ENCODE data around the gene REPS1.

Gene REPS1

DNA sequence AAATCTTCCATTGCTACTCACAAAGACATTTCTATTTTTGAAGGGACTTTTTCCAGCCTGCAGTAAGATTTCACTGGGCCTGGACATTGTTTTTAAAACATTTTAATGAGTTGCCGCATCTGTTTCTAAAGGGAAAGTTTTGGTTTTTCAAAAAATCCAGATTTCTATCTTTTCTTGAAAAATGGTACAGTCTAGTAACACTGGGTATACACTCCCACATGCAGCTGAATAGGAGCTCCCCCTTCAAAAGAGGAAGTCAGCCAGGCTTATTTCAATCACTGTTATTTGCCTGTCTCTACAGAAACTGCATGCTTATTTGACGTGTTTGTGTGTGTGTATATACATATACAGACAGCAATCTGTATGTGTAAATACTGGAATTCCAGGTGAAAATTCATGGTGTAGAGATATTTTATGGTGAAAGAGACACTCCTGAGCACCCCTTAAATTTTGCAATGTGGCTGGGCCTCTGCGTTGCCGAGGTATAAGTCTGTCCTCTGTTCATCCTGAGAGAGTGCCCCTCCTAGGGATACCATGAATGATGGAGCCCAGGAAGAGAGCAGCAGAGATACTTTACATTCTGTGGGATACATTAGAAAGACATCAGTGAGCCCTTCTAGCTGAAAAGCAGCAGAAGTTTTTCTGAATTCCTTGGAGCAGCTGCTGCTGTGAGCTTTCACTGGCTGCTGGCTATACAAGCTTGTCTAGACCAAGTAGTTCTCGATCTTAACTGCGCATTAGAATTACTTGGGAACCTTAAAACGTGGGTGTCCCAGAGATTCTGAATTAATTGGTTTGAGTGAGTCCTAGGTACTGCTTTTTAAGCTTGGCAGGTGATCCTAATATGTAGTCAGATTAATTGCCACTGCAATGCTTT is 28.5 kb upstream of the REPS1 start:
- ChIA-PET CTCF (interaction anchor here (0.6 kb wide), 1 partner anchor 55 kb away, joined by 3 read pairs; no protein-coding TSS in a partner anchor), POLR2A (no interaction called here)
- peaks cover 0 to 12% (median 0%) of the 10 kb centered on the region in 4 experiments for H3K4me1 ChIP-seq (ENCODE audit: control extremely low read depth in 1 of 4, control insufficient read depth in 4 of 4, insufficient read depth in 4 of 4, low read length in 3 of 4)
- H3K36me3 ChIP-seq (ENCODE audit: control insufficient read depth in 4 of 4, insufficient read depth in 4 of 4, low read length in 3 of 4): no peaks in the 10 kb centered on the region
- WGBS (ENCODE audit: insufficient coverage): 77% methylated on average over 4 of the region's 7 CpGs
- DNase-seq: peak in 2 of 3 donors; percentile 54 to 68
- no peaks in the 10 kb centered on the region for H3K27me3 ChIP-seq (replicated peaks in 2 of 5; ENCODE audit: control insufficient read depth in 4 of 5, insufficient read depth in 5 of 5, low read length in 4 of 5)
- no peak overlapping the region for H3K4me3 ChIP-seq (ENCODE audit: control insufficient read depth in 1 of 7, extremely low read depth in 1 of 7, insufficient read depth in 4 of 7, low read depth in 2 of 7, low read length in 6 of 7)
- no peaks in the 10 kb centered on the region for H3K9me3 ChIP-seq (ENCODE audit: control extremely low read depth in 1 of 5, control insufficient read depth in 4 of 5, insufficient read depth in 2 of 5, low read depth in 1 of 5, low read length in 4 of 5)
- H3K27ac ChIP-seq (ENCODE audit: insufficient read depth in 1 of 2, low read depth in 1 of 2, low read length in 2 of 2, poor library complexity in 1 of 2, severe bottlenecking in 2 of 2): no peak overlapping the region

DNA sequence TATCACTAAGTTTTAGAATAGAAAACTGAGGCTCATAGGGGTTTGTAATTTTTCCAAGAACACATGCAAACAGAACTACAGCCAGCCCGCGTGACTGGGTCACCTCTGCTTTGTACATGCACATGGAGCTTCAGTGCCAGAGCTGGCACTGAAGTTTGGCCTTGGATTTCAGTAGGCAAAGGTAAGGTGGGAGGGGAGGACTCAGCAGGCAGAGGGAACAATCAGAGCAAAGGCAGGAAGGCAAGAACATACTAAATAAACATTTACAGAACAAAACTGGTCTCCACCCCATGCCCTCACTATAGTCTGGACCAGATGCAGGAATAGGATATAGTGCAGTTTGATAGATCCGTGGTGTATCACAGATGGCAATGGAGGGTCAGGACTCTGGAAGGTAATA is 26.9 kb upstream of the REPS1 start:
- DNase-seq: no peak
- 100% methylated on average over 3 of the region's 3 CpGs for WGBS (ENCODE audit: insufficient coverage)
- no peaks in the 10 kb centered on the region for H3K9me3 ChIP-seq (ENCODE audit: control extremely low read depth in 1 of 5, control insufficient read depth in 4 of 5, insufficient read depth in 2 of 5, low read depth in 1 of 5, low read length in 4 of 5)
- no peaks in the 10 kb centered on the region for H3K27me3 ChIP-seq (replicated peaks in 2 of 5; ENCODE audit: control insufficient read depth in 4 of 5, insufficient read depth in 5 of 5, low read length in 4 of 5)
- H3K36me3 ChIP-seq (ENCODE audit: control insufficient read depth in 4 of 4, insufficient read depth in 4 of 4, low read length in 3 of 4): no peaks in the 10 kb centered on the region
- H3K4me3 ChIP-seq (ENCODE audit: control insufficient read depth in 1 of 7, extremely low read depth in 1 of 7, insufficient read depth in 4 of 7, low read depth in 2 of 7, low read length in 6 of 7): no peak overlapping the region
- no peak overlapping the region for H3K27ac ChIP-seq (ENCODE audit: insufficient read depth in 1 of 2, low read depth in 1 of 2, low read length in 2 of 2, poor library complexity in 1 of 2, severe bottlenecking in 2 of 2)
- POLR2A ChIA-PET: interaction anchor here (0.9 kb wide), 1 partner anchor 13 kb away, joined by 5 read pairs; no protein-coding TSS in a partner anchor
- H3K4me1 ChIP-seq (ENCODE audit: control extremely low read depth in 1 of 4, control insufficient read depth in 4 of 4, insufficient read depth in 4 of 4, low read length in 3 of 4): peaks cover 0 to 12% (median 0%) of the 10 kb centered on the region in 4 experiments
- CTCF ChIA-PET: no interaction called here

DNA sequence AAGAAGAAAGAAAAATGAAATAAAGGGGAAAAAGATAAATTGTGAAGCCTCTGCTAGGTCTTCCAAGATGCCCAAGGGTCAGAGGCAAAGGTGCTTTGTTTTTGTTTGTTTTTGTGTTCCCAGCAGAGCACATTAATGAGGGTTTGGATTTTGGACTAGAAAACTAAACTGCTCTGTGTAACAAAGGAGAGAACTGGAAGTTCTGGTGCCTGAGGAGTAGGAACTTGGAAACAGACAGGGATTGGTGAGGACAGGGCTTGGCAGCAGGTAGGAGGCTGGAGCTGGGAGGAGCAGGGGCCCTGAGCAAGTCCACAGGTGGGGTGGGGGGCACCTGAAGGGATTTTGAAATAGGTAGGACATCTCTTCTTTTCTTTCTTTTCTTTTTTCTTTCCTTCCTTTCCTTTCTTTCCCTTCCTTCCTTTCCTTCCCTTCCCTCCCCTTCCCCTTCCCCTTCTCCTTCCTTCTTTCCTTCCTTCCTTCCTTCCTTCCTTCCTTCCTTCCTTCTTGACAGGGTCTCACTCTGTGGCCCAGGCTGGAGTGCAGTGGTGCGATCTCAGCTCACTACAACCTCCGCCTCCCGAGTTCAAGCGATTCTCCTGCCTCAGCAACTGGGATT is 25.2 kb upstream of the REPS1 start:
- 100% methylated on average over 1 of the region's 4 CpGs for WGBS (ENCODE audit: insufficient coverage)
- CTCF ChIA-PET: interaction anchor here (0.6 kb wide), 1 partner anchor 32 kb away, joined by 3 read pairs; no protein-coding TSS in a partner anchor
- Histone ChIP-seq H3K4me1 (ENCODE audit: control extremely low read depth in 1 of 4, control insufficient read depth in 4 of 4, insufficient read depth in 4 of 4, low read length in 3 of 4) (peaks cover 0 to 8% (median 0%) of the 10 kb centered on the region in 4 experiments), H3K27me3 (replicated peaks in 2 of 5; ENCODE audit: control insufficient read depth in 4 of 5, insufficient read depth in 5 of 5, low read length in 4 of 5) (no peaks in the 10 kb centered on the region), H3K9me3 (ENCODE audit: control extremely low read depth in 1 of 5, control insufficient read depth in 4 of 5, insufficient read depth in 2 of 5, low read depth in 1 of 5, low read length in 4 of 5) (no peaks in the 10 kb centered on the region), H3K4me3 (ENCODE audit: control insufficient read depth in 1 of 7, extremely low read depth in 1 of 7, insufficient read depth in 4 of 7, low read depth in 2 of 7, low read length in 6 of 7) (no peak overlapping the region), H3K27ac (ENCODE audit: insufficient read depth in 1 of 2, low read depth in 1 of 2, low read length in 2 of 2, poor library complexity in 1 of 2, severe bottlenecking in 2 of 2) (no peak overlapping the region), H3K36me3 (ENCODE audit: control insufficient read depth in 4 of 4, insufficient read depth in 4 of 4, low read length in 3 of 4) (no peaks in the 10 kb centered on the region)
- DNase-seq: no peak
- POLR2A ChIA-PET: no interaction called here

DNA sequence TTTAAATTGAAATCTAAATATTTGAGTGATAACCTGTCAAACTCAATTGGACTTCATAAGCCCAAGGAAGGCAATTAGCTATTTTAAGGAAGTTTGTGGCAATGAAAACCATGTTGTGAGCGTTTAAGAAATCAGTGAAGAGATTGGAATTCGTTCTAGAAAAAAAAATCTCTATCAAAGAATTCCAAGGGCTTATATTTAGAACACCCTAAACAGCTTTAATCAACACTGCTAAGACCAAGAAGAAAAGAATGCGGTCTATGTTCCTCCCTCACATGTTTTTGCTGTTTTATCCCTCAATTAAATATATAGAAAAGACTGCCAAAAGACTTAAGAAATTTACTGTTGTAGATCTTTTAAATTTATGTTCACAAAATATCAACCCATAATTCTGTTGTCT is 23.9 kb upstream of the REPS1 start:
- no peak overlapping the region for H3K27ac ChIP-seq (ENCODE audit: insufficient read depth in 1 of 2, low read depth in 1 of 2, low read length in 2 of 2, poor library complexity in 1 of 2, severe bottlenecking in 2 of 2)
- no peak overlapping the region for H3K4me3 ChIP-seq (ENCODE audit: control insufficient read depth in 1 of 7, extremely low read depth in 1 of 7, insufficient read depth in 4 of 7, low read depth in 2 of 7, low read length in 6 of 7)
- peaks cover 0 to 3% (median 0%) of the 10 kb centered on the region in 5 experiments for H3K9me3 ChIP-seq (ENCODE audit: control extremely low read depth in 1 of 5, control insufficient read depth in 4 of 5, insufficient read depth in 2 of 5, low read depth in 1 of 5, low read length in 4 of 5)
- ChIA-PET CTCF (interaction anchor here (1.2 to 1.6 kb wide), 2 partner anchors 24 to 41 kb away, joined by 3 to 7 read pairs; partner anchors contain the start of gene REPS1), POLR2A (no interaction called here)
- H3K4me1 ChIP-seq (ENCODE audit: control extremely low read depth in 1 of 4, control insufficient read depth in 4 of 4, insufficient read depth in 4 of 4, low read length in 3 of 4): peaks cover 0 to 6% (median 0%) of the 10 kb centered on the region in 4 experiments
- no peaks in the 10 kb centered on the region for H3K36me3 ChIP-seq (ENCODE audit: control insufficient read depth in 4 of 4, insufficient read depth in 4 of 4, low read length in 3 of 4)
- no peaks in the 10 kb centered on the region for H3K27me3 ChIP-seq (replicated peaks in 2 of 5; ENCODE audit: control insufficient read depth in 4 of 5, insufficient read depth in 5 of 5, low read length in 4 of 5)
- DNase-seq: no peak
- 100% methylated on average over 1 of the region's 3 CpGs for WGBS (ENCODE audit: insufficient coverage)

DNA sequence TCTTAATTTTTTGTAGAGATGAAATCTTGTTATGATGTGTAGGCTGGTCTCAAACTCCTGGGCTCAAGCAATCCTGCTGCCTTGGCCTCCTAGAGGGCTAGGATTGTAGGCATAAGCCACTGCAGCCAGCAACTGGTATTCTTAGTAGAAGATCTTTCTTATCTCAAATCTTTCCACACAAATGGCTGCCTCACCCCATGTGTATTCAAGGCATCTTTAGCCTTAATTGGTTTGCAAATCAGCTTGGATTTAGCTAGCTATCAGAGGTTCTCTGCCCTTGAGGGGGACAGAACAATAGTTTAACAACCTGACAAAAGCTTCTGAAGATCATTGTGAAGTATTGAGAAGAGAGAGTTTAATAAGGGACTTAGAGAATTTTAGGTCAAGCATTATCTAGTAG is 22.6 kb upstream of the REPS1 start:
- Histone ChIP-seq H3K9me3 (ENCODE audit: control extremely low read depth in 1 of 5, control insufficient read depth in 4 of 5, insufficient read depth in 2 of 5, low read depth in 1 of 5, low read length in 4 of 5) (peaks cover 0 to 3% (median 0%) of the 10 kb centered on the region in 5 experiments), H3K36me3 (ENCODE audit: control insufficient read depth in 4 of 4, insufficient read depth in 4 of 4, low read length in 3 of 4) (no peaks in the 10 kb centered on the region), H3K4me3 (ENCODE audit: control insufficient read depth in 1 of 7, extremely low read depth in 1 of 7, insufficient read depth in 4 of 7, low read depth in 2 of 7, low read length in 6 of 7) (no peak overlapping the region), H3K27ac (ENCODE audit: insufficient read depth in 1 of 2, low read depth in 1 of 2, low read length in 2 of 2, poor library complexity in 1 of 2, severe bottlenecking in 2 of 2) (no peak overlapping the region), H3K4me1 (ENCODE audit: control extremely low read depth in 1 of 4, control insufficient read depth in 4 of 4, insufficient read depth in 4 of 4, low read length in 3 of 4) (no peaks in the 10 kb centered on the region), H3K27me3 (replicated peaks in 2 of 5; ENCODE audit: control insufficient read depth in 4 of 5, insufficient read depth in 5 of 5, low read length in 4 of 5) (no peaks in the 10 kb centered on the region)
- no peak for DNase-seq
- CTCF ChIA-PET: no interaction called here
- POLR2A ChIA-PET: no interaction called here

DNA sequence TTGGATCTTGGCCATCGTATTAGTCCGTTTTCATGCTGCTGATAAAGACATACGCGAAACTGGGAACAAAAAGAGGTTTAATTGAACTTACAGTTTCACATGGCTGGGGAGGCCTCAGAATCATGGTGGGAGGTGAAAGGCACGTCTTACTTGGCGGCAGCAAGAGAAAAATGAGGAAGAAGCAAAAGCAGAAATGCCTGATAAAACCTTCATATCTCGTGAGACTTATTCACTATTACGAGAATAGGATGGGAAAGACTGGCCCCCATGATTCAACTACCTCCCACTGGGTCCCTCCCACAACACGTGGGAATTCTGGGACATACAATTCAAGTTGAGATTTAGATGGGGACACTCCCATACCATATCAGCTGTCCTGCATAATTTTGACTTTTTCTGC is 20.1 kb upstream of the REPS1 start:
- Histone ChIP-seq H3K27ac (ENCODE audit: insufficient read depth in 1 of 2, low read depth in 1 of 2, low read length in 2 of 2, poor library complexity in 1 of 2, severe bottlenecking in 2 of 2) (no peak overlapping the region), H3K27me3 (replicated peaks in 2 of 5; ENCODE audit: control insufficient read depth in 4 of 5, insufficient read depth in 5 of 5, low read length in 4 of 5) (no peaks in the 10 kb centered on the region), H3K36me3 (ENCODE audit: control insufficient read depth in 4 of 4, insufficient read depth in 4 of 4, low read length in 3 of 4) (no peaks in the 10 kb centered on the region), H3K9me3 (ENCODE audit: control extremely low read depth in 1 of 5, control insufficient read depth in 4 of 5, insufficient read depth in 2 of 5, low read depth in 1 of 5, low read length in 4 of 5) (peaks cover 0 to 3% (median 0%) of the 10 kb centered on the region in 5 experiments), H3K4me3 (ENCODE audit: control insufficient read depth in 1 of 7, extremely low read depth in 1 of 7, insufficient read depth in 4 of 7, low read depth in 2 of 7, low read length in 6 of 7) (no peak overlapping the region), H3K4me1 (ENCODE audit: control extremely low read depth in 1 of 4, control insufficient read depth in 4 of 4, insufficient read depth in 4 of 4, low read length in 3 of 4) (peaks cover 0 to 4% (median 0%) of the 10 kb centered on the region in 4 experiments)
- DNase-seq: no peak
- CTCF ChIA-PET: interaction anchor here (1.0 kb wide), 1 partner anchor 193 kb away, joined by 3 read pairs; no protein-coding TSS in a partner anchor
- 90% methylated on average over 8 of the region's 9 CpGs for WGBS (ENCODE audit: insufficient coverage)
- POLR2A ChIA-PET: no interaction called here

DNA sequence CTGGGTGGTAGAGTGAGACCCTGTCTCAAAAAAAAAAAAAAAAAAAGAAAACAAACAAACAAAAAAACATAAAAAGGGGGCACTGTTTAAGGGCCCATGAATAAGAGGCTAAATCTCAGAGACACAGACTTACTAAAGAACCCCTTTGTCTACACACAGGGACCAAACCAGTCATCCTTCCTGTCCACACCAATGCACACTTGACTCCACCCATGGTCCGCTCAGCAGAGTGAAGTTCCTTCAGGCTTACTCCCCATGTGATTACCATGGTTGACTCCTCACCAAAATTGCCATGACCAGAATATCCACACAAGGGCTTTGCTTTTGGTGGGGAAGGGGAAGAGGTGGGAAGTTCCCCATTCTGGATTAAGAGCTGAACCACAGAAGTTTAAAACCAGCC is 19.4 kb upstream of the REPS1 start:
- H3K27me3 ChIP-seq (replicated peaks in 2 of 5; ENCODE audit: control insufficient read depth in 4 of 5, insufficient read depth in 5 of 5, low read length in 4 of 5): no peaks in the 10 kb centered on the region
- peaks cover 0 to 4% (median 0%) of the 10 kb centered on the region in 4 experiments for H3K4me1 ChIP-seq (ENCODE audit: control extremely low read depth in 1 of 4, control insufficient read depth in 4 of 4, insufficient read depth in 4 of 4, low read length in 3 of 4)
- WGBS (ENCODE audit: insufficient coverage): no CpG with 5 or more reads among the region's 1 CpG
- ChIA-PET CTCF (no interaction called here), POLR2A (no interaction called here)
- peaks cover 0 to 3% (median 0%) of the 10 kb centered on the region in 5 experiments for H3K9me3 ChIP-seq (ENCODE audit: control extremely low read depth in 1 of 5, control insufficient read depth in 4 of 5, insufficient read depth in 2 of 5, low read depth in 1 of 5, low read length in 4 of 5)
- no peak overlapping the region for H3K27ac ChIP-seq (ENCODE audit: insufficient read depth in 1 of 2, low read depth in 1 of 2, low read length in 2 of 2, poor library complexity in 1 of 2, severe bottlenecking in 2 of 2)
- no peak overlapping the region for H3K4me3 ChIP-seq (ENCODE audit: control insufficient read depth in 1 of 7, extremely low read depth in 1 of 7, insufficient read depth in 4 of 7, low read depth in 2 of 7, low read length in 6 of 7)
- no peaks in the 10 kb centered on the region for H3K36me3 ChIP-seq (ENCODE audit: control insufficient read depth in 4 of 4, insufficient read depth in 4 of 4, low read length in 3 of 4)
- no peak for DNase-seq

Data from common myeloid progenitor, CD34-positive (primary cell).